HG02885 (cell line): ENCODE data around the gene RCOR1.

Experiments used
- ATAC-seq: cut with Tn5 transposase; IDR thresholded peaks from one replicate; pipeline ENCODE4 v1.9.1; 2021; ENCODE audit warnings: mild to moderate bottlenecking; ENCODE audit not compliant: unreplicated experiment, poor library complexity

Gene RCOR1

DNA sequence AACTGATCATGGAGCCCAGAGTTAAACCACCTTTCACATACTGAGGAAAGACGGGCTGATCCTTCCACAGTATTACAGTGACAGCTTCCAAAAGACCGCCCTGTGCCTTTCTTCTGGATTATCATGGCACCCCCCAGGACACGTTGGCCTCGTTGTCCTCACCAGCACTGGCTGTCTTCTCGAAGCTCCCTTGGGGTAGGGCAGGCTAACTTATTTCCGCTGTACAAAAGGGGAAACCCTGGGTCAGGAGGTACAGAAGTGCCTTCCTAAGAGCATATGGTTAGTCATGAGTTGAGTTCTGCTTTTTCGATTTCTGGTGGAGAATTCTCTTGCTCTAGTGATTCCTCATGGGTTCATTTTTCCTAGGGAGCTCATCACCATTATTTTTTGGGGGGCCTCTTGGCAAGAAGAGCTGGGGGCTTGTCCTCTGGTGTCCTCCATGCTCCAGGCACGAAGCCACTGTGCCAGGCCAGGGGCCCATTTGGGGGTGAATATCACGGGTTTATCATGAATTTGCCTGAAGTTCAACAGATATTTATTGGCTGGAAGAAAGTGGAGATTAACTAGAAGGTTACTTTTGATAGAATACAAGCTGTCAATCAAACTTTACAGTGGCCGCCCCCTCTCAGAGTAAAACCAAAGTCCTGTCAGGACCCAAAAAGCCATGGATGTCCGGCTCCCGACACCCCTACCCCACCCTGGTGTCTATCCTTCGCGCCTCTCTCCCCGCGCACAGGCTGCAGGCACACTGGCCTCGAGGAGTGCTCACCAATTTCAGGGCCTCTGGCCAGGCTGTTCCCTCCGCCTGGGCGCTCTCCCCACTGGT is 176.0 kb downstream of the RCOR1 start:
- peak; percentile 65 for ATAC-seq

DNA sequence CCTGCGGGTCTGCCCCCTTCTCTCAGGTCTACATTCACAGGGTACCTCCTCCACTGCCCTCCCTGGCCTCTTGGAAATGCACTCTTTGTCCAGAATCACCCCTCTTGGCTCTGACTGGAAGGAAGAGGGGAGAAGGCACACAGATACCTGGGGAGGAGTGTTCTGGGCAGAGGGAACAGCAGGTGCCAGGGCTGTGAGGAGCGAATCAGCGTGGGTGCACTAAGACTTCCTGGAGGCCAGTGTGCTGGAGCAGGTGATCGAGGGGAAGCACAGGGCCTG is 176.5 kb downstream of the RCOR1 start:
- no peak for ATAC-seq

DNA sequence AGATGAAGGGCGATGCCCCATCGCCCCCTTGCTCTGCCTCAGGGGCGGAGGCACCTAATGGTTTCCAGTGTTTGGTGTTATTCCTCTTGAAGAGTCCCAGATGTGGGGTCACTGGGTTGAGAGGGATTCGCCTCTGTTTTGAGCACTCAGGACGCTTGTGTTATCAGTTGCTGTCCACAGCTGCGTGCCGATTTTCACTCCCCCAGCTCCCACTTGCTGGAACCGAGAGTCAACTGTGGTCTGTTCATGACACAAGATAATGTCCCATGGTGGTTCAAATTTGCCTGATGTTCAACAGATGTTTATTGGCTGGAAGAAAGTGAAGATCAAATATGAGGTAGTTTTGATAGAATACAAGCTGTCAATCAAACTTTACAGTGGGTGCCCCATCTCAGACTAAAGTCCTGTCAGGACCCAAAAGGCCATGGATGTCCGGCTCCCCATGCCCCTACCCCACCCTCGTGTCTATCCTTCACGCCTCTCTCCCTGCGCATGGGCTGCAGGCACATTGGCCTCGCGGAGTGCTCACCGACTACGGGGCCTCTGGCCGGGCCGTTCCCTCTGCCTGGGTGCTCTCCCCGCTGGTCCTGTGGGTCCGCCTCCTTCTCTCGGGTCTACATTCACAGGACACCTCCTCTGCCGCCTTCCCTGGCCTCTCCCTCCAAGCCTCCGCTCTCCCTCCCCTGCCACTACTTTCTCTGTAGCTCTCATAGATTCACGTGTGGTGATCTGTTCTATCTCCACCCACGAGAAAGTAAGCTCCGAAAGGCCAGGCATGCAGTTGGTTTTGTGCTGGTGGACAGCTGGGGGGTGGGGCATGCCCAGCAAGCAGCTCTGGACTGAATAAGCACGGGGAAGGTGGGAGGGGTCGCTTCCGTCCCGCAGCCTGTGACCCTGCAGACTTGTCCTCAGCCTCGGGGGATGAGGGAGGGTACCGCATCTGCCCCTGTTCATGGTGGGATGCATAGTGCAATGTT is 178.0 kb downstream of the RCOR1 start:
- no peak for ATAC-seq

DNA sequence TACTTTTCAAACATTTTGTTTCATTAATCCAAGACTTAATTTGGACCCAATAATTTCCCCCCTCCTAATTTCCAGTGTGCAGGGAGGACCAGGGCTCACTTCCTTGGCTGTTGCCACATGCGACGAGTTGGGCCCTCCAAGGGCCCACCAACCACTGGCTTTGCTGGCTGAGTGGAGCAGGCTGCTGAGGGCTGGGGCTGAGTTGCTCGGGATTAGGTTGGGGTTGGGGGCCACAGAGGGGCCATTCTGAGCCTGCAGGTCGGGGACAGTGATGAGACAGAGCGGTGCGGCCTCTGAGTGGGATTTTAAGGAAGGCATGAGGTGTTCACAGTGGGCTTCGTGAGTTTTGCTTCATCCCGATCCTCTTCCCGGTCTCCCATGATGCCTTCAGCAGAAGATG is 178.7 kb downstream of the RCOR1 start:
- no peak for ATAC-seq

DNA sequence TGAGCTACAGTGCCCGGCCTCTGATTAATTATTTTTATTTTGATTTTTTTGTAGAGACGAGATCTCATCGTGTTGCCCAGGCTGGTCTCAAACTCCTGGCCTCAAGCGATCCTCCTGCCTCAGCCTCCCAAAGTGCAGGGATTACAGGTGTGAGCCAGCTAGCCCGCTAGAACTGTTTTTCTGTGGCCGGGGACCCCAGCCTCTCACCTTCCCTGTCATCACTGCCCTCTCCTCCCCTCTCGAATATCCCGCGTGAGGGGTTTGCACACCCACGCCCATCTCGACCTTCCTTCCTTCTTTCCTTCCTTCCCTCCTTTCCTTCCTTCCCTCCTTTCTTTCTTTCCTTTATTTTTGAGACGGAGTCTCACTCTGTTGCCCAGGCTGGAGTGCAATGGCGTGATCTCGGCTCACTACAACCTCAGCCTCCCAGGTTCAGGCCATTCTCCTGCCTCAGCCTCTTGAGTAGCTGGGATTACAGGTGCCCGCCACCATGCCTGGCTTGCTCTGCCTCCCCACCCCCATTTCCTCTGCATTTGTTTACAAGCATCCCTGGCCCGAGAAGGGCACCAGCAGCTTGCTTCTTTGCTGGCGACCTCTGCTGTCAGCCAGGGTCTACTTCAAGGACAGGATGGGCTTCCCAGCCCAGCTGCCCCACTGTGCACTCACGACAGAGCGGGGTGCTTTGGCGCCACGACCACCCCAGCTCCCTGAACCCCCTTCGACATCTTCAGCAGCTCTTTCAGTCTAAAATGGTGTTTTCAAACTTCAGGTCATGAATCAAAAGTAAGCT is 180.5 kb downstream of the RCOR1 start:
- ATAC-seq, result no peak

DNA sequence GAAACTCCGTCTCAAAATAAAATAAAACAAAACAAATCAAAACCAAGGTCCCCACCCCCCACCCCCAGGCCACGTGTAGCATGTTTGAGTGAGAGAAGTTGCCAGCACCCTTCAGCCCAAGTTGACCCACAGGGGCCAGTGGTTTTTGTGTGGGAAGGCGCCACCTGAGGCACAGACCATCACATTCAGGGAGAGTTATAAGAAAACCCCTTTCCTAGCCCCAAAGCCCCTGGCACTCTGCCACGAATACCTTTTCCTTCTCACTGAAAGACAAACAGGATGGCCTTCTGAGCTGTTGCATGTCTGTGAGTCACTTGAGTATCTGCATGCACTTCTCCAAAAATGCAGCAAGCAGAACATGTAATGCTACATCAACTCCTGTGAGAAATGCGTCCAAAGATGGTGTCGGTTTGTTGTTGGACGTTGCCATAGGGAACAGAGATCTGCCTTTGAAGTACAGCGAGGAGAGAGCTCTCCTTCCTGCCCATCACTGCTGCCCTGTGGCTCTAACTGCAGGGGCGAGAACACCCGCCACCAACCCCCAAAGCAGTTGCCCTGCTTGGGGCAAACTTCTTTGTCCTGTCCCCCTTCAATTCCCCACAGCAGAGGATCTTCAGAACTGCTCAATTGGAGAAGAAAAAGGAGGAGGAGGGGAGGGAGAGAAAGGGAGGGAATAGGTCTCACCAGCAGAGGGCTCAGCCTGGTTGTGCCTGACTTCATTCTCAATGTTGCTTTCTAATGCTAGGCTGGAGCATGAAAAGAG is 182.1 kb downstream of the RCOR1 start:
- peak; percentile 28 for ATAC-seq

DNA sequence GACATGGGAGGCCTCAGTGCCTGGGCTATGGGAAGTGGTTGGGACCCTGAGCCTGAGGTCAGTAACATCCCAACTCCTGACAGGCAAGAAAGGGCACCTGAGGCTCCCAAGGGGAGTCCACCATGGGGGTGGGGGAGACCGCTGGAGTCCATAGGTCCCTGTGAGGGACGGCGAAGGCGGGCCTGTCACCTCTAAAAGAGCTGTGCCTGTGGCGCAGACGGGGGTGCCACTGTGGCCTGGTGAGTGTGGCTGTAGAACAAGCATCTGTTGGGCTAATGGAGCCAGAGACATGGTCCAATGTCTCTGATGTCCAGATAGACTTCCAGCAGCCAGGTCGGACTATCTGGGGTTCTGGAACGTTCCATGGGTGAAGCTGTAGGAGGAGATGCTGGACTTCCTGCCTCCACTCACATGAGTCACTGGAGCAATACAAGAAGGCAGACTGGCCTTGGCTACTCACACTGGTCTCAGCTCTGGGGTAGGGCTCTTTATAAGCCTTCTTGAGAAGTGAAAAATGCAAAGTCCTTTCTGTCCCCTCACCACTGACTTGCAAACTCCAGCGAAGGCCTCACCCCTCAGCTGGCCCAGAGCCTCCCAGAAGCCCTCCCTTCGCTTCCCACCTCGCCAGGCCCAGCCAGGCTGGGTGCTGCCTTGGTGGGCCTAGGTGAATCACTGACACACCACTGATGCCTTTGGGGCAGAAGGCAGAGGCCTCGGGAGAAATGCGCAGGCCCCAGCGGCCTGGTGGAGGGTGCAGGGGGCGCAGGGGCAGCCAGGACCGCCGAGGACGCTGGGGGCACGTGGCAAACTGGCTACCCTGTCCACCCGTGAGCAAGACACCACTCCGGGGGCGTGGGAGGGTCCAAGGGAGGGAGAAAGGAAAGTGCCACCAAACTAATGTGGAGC is 183.7 kb downstream of the RCOR1 start:
- no peak for ATAC-seq

DNA sequence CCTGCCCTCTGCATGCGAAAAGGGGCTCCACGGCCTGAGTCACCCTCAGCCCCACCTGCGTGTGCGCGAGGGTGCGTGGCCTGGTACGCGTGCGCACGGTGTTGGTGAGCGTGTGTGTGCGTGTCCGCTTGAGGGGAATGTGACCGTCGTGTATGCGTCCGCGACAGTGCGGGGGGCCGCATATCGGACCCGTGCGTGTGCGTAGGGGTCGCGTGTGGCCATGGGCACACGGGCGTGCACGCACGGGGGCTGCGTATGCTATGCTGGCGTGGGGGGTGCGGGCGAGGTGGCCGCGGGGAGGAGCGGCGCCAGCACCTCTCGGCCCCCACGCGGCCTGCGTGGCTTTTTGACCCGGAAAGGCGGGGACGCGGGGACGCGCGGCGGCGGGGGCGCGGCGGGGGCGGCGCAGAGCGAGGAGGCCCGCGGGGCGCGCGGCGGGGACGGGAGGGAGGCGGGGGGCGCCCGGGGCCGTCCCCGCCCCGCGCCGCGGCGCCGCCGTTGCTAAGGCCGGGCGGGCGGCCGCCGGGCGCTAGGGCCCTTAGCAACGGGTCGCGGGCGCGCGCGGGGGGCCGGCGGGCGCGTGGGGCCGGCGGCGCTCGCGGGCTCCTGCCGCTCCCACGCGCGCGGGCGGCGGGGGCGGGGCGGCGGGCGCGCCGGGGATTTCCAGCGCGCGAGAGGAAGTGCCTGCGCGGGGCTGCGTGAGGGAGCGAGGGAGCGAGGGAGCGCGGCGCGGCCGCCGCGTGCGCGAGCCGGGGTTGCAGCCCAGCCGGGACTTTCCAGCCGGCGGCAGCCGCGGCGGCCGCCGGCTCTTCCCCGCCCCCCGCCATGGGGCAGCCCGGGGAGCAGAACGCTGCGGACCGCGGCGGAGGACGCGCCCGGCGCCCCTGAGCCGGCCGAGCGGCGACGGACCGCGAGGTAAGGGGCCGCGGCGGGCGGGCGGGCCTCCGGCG is 184.6 kb downstream of the RCOR1 start, which contains the start of gene TRAF3:
Gene TRAF3, plus strand, starts transcription at position 689 of the 950 bp plus-strand sequence. CDS start 92,753 bp downstream, outside the sequence.
- peak; percentile 63 for ATAC-seq

DNA sequence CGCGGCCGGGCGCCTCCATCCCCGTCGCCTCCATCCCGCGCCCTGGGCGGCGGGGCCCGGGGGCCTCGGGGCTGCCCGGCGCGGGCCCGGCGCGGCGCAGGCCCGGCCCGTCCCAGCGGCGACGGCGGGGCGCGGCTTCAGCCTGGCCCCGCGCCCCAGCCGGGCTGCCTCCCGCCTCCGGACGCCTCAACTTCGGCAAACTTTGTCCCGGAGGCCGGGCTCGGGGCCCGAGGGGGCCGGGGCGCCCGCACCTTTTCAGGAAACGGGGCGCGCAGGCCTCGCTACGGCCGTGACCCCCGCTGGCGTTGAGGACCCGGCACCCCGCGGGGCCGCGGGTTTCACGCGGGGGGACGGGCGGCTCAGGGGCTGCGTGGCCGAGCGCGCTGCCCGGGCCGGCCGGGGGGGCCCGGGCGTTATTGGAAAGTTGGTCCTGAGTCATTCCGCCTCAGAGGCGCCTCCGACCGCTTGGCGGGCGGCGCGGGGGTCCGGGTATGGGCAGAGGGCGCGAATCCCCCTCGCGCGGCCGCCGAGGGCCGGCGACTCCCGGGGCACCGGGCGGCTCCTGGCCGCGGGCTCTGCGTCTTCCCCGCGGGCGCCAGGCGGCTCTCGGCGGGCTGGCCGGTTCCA is 185.4 kb downstream of the RCOR1 start:
- ATAC-seq, result peak; percentile 10

DNA sequence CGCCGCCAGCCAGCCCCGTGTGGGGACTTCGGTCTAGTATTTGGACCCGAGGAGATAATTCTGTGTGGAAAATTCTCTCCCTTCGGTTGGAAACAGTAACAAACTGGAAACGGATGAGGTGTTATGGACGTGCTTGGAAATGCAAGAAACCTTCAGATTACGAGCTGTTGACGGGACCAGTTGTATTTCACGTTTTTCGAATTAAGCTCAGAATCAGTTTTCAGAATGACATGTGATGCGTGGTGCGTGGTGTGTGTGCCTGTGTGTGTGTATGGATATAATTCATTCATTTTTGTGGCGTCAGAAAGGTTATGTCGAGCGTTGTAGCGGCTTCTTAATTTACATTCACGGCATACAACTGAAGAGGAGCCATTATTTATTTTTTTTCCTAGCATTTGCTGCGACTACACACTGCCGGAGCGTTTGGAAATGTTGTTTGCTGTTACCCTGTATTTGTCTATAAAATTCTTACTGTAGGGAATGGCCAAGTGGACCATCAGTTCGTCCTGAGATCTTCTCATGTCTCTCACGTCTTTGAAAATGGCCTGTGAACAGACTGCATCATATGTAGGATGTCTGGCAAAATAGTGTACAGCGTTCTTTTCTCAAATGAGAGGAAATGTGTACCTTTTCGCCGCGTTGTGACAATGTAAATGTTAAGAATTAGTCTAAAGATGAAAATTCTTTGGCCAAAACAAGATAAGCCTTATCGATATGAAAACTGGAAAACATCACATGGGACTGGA is 186.1 kb downstream of the RCOR1 start:
- no peak for ATAC-seq

DNA sequence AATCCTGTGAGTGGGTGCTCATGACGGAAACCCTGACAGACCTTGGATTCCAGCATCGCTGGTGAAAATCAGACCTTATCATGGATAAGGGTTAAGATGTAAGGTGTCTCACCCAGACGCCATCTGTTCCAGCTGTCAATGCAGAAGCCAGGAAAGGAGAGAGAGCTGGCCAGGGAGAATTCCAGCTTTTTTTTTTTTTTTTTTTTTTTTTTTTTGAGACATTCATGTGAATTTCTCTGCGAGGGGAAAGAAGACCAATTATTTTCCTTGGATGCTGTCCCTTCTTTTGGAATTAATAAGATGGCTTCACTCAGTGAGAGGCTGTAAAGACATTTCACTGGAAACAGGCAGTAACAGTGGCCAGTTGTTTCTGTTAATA is 186.6 kb downstream of the RCOR1 start:
- ATAC-seq, result no peak

DNA sequence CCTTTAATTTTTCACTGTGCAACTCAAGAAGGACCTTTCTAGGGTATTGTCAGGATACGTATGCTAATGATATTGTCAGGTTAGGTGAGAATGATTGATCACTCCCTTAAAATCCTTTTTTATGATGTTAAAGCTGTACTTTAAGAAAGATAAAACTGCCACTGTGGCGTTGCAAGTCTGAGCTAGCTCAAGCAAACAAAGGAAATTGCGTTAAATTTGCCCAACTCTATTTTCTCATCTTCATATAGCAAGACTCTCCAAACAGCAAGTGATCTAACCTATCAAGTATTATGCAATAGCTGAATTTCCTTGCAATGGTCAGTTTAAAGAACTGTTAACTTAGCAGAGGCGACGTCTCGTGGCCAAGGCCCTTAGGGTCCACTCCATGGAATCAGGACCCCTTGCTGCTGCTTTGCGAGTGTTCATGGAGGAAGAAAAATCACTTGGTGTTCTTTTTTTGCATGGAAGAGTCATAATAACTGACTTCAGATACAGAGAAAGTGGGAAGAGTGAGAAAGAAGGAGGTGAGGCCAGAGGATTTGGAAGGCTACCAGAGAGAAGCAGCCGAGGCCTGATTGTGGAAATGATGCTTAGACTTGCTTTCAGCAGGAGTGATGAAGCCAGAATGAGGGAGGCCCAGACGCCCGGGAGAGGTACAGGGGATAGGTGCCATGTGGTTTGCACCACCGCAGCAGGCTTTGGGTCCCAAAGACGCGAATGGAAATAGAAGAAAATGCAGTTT is 187.3 kb downstream of the RCOR1 start:
- no peak for ATAC-seq
